Ureter (tissue), 1 donor: Measurements from ENCODE around the gene DOCK7. TPM values are rescaled to one million over a fixed set of nuclear protein-coding genes. Genes with fewer than 3 reads are reported as not detected.
"Not testable (repeated sequence)": the region's sequence is repeated elsewhere in the genome, so short reads cannot be mapped to it uniquely, and the experiment has no call there.

Source experiments
- DNase-seq: peaks from one replicate; pipeline ENCODE4 v3.0.0-alpha.2; 2020; ENCODE audit warnings: low spot score
- total RNA-seq: library from RNA; stranded (reverse); gene quantifications from one replicate; pipeline ENCODE4 v1.2.4, GENCODE V29; 2023
- donor health status: DM: yes; HTN: yes; CAD: no.

DOCK7 gene
- total RNA-seq, 1 donor from 2014 or later: 61.4 TPM

- no peak for DNase-seq
Measured at GRCh38 chr1:62691062-62691844, 3.1 kb upstream of the DOCK7 start.

GRCh38 chr1:62689524-62689923 lies 1.3 kb upstream of the DOCK7 start:
- DNase-seq: no peak

- no peak for DNase-seq
Measured at GRCh38 chr1:62688687-62689085, 500 bp upstream of the DOCK7 start.

GRCh38 chr1:62687421-62687902 lies 724 bp downstream of the DOCK7 start:
- no peak for DNase-seq

GRCh38 chr1:62686822-62687221 lies 1.4 kb downstream of the DOCK7 start:
- no peak for DNase-seq

- DNase-seq: no peak
Measured at GRCh38 chr1:62685431-62685859, 2.7 kb downstream of the DOCK7 start.

- DNase-seq: no peak
Measured at GRCh38 chr1:62682531-62682930, 5.7 kb downstream of the DOCK7 start.

- DNase-seq: not testable (repeated sequence)
Measured at GRCh38 chr1:62680992-62681391, 7.2 kb downstream of the DOCK7 start.

GRCh38 chr1:62677822-62678221 lies 10.4 kb downstream of the DOCK7 start:
- DNase-seq: not testable (repeated sequence)

GRCh38 chr1:62676611-62677356 lies 11.4 kb downstream of the DOCK7 start:
- DNase-seq: no peak

GRCh38 chr1:62673629-62674028 lies 14.6 kb downstream of the DOCK7 start:
- no peak for DNase-seq

GRCh38 chr1:62672029-62672428 lies 16.2 kb downstream of the DOCK7 start:
- DNase-seq: no peak

- DNase-seq: no peak
Measured at GRCh38 chr1:62654744-62655143, 33.4 kb downstream of the DOCK7 start.

- no peak for DNase-seq
Measured at GRCh38 chr1:62652387-62652786, 35.8 kb downstream of the DOCK7 start.

- DNase-seq: no peak
Measured at GRCh38 chr1:62643283-62643682, 44.9 kb downstream of the DOCK7 start.

- no peak for DNase-seq
Measured at GRCh38 chr1:62637392-62638105, 50.6 kb downstream of the DOCK7 start.

GRCh38 chr1:62628506-62628905 lies 59.7 kb downstream of the DOCK7 start:
- DNase-seq: no peak

GRCh38 chr1:62625415-62625814 lies 62.8 kb downstream of the DOCK7 start:
- DNase-seq: no peak

- no peak for DNase-seq
Measured at GRCh38 chr1:62621907-62622306, 66.3 kb downstream of the DOCK7 start.

GRCh38 chr1:62613890-62614289 lies 74.3 kb downstream of the DOCK7 start:
- DNase-seq: no peak

GRCh38 chr1:62613325-62613727 lies 74.9 kb downstream of the DOCK7 start:
- no peak for DNase-seq

GRCh38 chr1:62612770-62613169 lies 75.4 kb downstream of the DOCK7 start:
- no peak for DNase-seq
